Body of pancreas (tissue), 4 donors: ENCODE measurements around the gene TRIM28.
"Not testable (repeated sequence)": the region's sequence is repeated elsewhere in the genome, so short reads cannot be mapped to it uniquely, and the experiment has no call there.

Experiments
- CTCF ChIP-seq, 7 experiments: fragments of 450-650 bp in 4 of 7; fragments of 200-600 bp in 3 of 7; sonication (generic) in 3 of 7; IDR thresholded peaks; one replicate each; pipeline ENCODE4 v1.5.1; 2016 to 2019; ENCODE audit warnings: antibody characterized with exemption in 7 of 7
- POLR2A ChIP-seq, 3 donors: fragments of 450-650 bp; IDR thresholded peaks; one replicate each; pipeline ENCODE4 v1.6.1; 2016; ENCODE audit warnings: antibody characterized with exemption in 3 of 3, mild to moderate bottlenecking in 2 of 3

GRCh38 chr19:58539169-58539559 is 4.7 kb upstream of the TRIM28 start:
- not testable (repeated sequence) for TF ChIP-seq CTCF, POLR2A (IDR thresholded peaks at IDR 0.05)
